ENCODE measurements around the gene ANKRD11.

ANKRD11 gene

DNA sequence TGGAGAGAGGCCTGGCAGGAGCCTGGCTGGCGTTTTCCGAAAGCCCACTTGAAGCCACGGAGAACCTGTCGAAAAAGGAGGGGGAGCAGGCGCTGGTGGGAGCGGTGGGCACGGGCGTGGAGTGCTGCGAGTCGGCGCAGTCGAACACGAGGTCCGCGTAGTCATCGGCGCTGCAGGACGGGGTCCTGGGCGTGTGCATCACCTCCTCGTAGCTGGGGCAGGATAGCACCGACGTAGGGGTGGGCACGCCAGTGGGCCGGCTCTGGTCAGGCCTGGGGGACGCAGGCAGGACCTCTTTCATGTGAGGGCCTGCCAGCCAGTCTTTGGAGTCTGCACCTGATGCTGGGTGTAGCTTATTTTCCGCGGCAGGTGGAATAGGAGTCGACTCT is 209.2 kb downstream of the ANKRD11 start:
- H2BK120ac ChIP-seq (ENCODE audit: low read depth, low read length) = no peak overlapping the region
- H2AK5ac ChIP-seq (ENCODE audit: low read length) = no peak overlapping the region
- no peaks in the 10 kb centered on the region for H3K79me2 ChIP-seq (ENCODE audit: control insufficient read depth, insufficient read depth, low read length)
- H3K56ac ChIP-seq (ENCODE audit: low read length) = no peak overlapping the region
- no peak overlapping the region for H3K4ac ChIP-seq (ENCODE audit: low read depth, low read length)
- no peak overlapping the region for H4K8ac ChIP-seq (ENCODE audit: low read depth, low read length)
- H2BK15ac ChIP-seq (replicated peaks; ENCODE audit: low read depth) = no peak overlapping the region
- no peak for DNase-seq
- no peak overlapping the region for H3K27ac ChIP-seq (ENCODE audit: low read depth, low read length)
- H3K9ac ChIP-seq (ENCODE audit: low read length) = no peak overlapping the region
- H3K36me3 ChIP-seq (ENCODE audit: control insufficient read depth, insufficient read depth, low read length) = peaks cover 11% of the 10 kb centered on the region
- H3K4me3 ChIP-seq (ENCODE audit: low read length) = no peak overlapping the region
- H4K5ac ChIP-seq (ENCODE audit: low read length) = no peak overlapping the region
- no peak overlapping the region for H2BK5ac ChIP-seq (ENCODE audit: low read length)
- no peak overlapping the region for H3K4me2 ChIP-seq (ENCODE audit: low read length)
- H3K79me1 ChIP-seq (ENCODE audit: low read length) = peaks cover 4% of the 10 kb centered on the region
- no peak overlapping the region for H3K23ac ChIP-seq (ENCODE audit: low read length)
- no peak overlapping the region for H3K18ac ChIP-seq (ENCODE audit: low read length)
- WGBS (ENCODE audit: extremely low coverage, insufficient coverage, low lambda C conversion rate) = no CpG with 5 or more reads among the region's 28 CpGs
- no peaks in the 10 kb centered on the region for H3K27me3 ChIP-seq (ENCODE audit: insufficient read depth, low read length, poor library complexity)
- H3K4me1 ChIP-seq (ENCODE audit: control insufficient read depth, low read depth, low read length) = no peaks in the 10 kb centered on the region

DNA sequence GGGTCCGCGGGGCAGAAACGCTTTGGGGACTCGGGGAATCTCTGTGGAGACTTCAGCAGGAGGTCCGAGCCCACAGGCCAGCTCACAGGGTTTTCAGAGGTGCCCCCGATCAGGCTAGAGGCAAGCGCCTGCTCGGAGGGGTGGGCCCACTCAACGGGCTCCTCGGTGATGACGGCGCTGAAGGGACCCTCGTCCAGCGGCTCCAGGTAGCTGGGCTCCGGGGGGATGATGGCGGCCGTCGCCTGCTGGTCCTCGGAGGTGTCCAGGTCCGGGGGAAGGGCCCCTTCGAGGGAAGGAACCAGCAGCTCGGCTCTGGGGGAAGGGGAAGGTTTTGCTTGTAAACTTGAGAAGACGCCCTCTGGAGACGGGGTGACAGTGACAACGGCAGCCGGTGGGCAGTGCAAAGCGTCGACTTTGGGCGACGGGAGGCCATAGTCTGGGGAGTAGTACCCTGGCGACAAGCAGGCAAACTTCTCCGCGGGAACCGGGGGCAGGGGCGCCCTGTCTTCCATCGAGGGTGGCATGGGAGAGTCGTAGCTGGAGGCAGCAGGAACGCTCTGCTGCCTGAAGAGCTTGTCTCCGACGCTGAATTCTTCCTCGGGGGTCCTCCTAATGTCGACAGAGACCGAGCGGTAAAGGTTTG is 209.7 kb downstream of the ANKRD11 start:
- no peak overlapping the region for H3K4ac ChIP-seq (ENCODE audit: low read depth, low read length)
- H4K8ac ChIP-seq (ENCODE audit: low read depth, low read length) = no peak overlapping the region
- H3K27me3 ChIP-seq (ENCODE audit: insufficient read depth, low read length, poor library complexity) = no peaks in the 10 kb centered on the region
- no peaks in the 10 kb centered on the region for H3K4me1 ChIP-seq (ENCODE audit: control insufficient read depth, low read depth, low read length)
- H3K4me2 ChIP-seq (ENCODE audit: low read length) = no peak overlapping the region
- no peak overlapping the region for H2BK120ac ChIP-seq (ENCODE audit: low read depth, low read length)
- H4K5ac ChIP-seq (ENCODE audit: low read length) = no peak overlapping the region
- H3K36me3 ChIP-seq (ENCODE audit: control insufficient read depth, insufficient read depth, low read length) = peaks cover 11% of the 10 kb centered on the region
- no peak overlapping the region for H3K9ac ChIP-seq (ENCODE audit: low read length)
- no peak overlapping the region for H3K56ac ChIP-seq (ENCODE audit: low read length)
- peaks cover 4% of the 10 kb centered on the region for H3K79me1 ChIP-seq (ENCODE audit: low read length)
- no peak overlapping the region for H2AK5ac ChIP-seq (ENCODE audit: low read length)
- H3K4me3 ChIP-seq (ENCODE audit: low read length) = no peak overlapping the region
- H3K23ac ChIP-seq (ENCODE audit: low read length) = no peak overlapping the region
- H3K27ac ChIP-seq (ENCODE audit: low read depth, low read length) = no peak overlapping the region
- no peak overlapping the region for H2BK5ac ChIP-seq (ENCODE audit: low read length)
- no CpG with 5 or more reads among the region's 44 CpGs for WGBS (ENCODE audit: extremely low coverage, insufficient coverage, low lambda C conversion rate)
- H2BK15ac ChIP-seq (replicated peaks; ENCODE audit: low read depth) = no peak overlapping the region
- DNase-seq = no peak
- no peaks in the 10 kb centered on the region for H3K79me2 ChIP-seq (ENCODE audit: control insufficient read depth, insufficient read depth, low read length)
- no peak overlapping the region for H3K18ac ChIP-seq (ENCODE audit: low read length)

DNA sequence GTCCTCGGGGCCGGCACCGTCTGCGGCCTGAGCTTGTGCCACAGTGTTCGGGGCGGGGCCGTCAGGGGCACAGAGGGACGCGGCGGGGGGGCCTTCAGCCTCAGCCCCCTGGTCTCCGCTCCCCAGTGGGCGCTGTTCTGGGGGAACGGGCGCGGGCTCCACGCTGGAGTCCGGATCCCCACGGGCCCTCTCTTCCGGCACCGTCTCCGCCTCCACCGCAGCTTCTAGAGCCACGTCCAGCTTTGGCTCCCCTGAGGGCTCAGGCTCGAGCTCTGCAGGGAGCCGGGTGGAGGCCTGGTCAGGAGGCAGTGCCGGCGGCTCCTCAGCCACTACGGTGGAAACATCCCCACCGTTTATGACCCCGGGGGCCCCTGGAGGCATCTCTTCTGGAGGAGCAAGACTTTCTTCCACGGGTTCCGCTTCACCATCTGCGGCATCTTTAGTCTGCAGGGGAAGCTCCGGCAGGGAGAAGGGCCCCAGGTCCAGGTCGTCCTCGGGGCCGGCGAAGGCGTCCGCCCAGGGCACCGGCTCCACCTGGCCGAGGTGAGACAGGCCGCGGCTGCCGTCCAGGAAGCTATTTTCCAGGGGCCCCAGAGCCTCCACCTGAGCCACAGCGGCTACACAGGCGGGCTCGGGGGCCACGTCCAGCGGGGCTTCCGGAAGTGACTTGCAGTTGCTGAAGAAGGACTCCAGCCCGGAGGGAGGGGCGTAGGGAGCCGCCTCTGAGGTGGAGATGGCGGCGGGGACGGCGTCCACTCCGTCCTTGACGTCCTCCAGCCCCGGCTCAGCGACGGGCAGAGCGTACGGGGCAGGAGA is 210.5 kb downstream of the ANKRD11 start:
- no peak overlapping the region for H3K4ac ChIP-seq (ENCODE audit: low read depth, low read length)
- WGBS (ENCODE audit: extremely low coverage, insufficient coverage, low lambda C conversion rate) = no CpG with 5 or more reads among the region's 65 CpGs
- no peak overlapping the region for H3K23ac ChIP-seq (ENCODE audit: low read length)
- no peak overlapping the region for H3K4me2 ChIP-seq (ENCODE audit: low read length)
- H3K79me2 ChIP-seq (ENCODE audit: control insufficient read depth, insufficient read depth, low read length) = no peaks in the 10 kb centered on the region
- no peaks in the 10 kb centered on the region for H3K4me1 ChIP-seq (ENCODE audit: control insufficient read depth, low read depth, low read length)
- H3K56ac ChIP-seq (ENCODE audit: low read length) = no peak overlapping the region
- H3K79me1 ChIP-seq (ENCODE audit: low read length) = peaks cover 4% of the 10 kb centered on the region
- no peak overlapping the region for H2BK15ac ChIP-seq (replicated peaks; ENCODE audit: low read depth)
- no peak overlapping the region for H2BK120ac ChIP-seq (ENCODE audit: low read depth, low read length)
- H3K18ac ChIP-seq (ENCODE audit: low read length) = no peak overlapping the region
- peaks cover 6% of the 10 kb centered on the region for H3K36me3 ChIP-seq (ENCODE audit: control insufficient read depth, insufficient read depth, low read length)
- H4K8ac ChIP-seq (ENCODE audit: low read depth, low read length) = no peak overlapping the region
- no peak overlapping the region for H2AK5ac ChIP-seq (ENCODE audit: low read length)
- DNase-seq = no peak
- H4K5ac ChIP-seq (ENCODE audit: low read length) = no peak overlapping the region
- no peak overlapping the region for H2BK5ac ChIP-seq (ENCODE audit: low read length)
- no peak overlapping the region for H3K27ac ChIP-seq (ENCODE audit: low read depth, low read length)
- no peaks in the 10 kb centered on the region for H3K27me3 ChIP-seq (ENCODE audit: insufficient read depth, low read length, poor library complexity)
- H3K4me3 ChIP-seq (ENCODE audit: low read length) = no peak overlapping the region
- H3K9ac ChIP-seq (ENCODE audit: low read length) = no peak overlapping the region

DNA sequence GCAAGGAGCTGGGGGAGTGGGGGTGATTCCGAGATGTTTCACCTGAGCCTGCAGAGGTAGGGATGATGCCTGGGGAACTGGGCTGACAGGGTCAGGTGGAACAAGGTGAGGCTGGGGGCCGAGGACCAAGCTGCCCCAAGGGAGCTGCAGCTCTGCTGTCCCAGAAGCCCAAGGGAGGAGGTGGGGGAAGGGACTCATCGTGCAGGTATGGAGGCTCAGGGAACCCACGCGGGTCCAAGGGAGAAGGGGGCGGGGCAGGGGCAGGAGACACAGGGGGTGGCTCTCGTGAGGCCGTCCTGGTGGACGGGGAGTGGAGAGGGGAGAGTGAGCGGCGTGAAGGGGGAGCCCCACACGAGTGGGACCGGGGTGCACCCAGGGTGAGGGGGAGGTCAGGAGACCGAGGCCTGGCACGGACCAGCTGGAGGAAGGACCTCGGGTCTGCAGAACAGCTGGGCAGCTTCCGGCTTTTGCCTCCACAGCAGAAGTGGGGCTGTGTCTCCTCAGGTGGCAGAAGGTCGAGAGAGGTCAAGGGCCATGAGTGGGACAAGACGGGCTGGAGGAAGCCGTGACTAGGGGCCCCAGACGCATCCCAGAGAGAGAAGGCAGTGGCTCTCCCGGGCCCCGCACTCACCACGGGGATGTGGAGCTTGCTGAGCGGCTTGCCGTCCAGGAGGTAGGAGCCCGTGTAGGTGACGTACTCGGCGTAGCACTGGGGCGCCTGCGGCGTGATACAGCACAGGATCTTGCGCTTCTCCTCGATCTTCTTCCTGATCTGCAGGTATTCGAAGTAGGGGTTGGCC is 211.7 kb downstream of the ANKRD11 start:
- H3K36me3 ChIP-seq (ENCODE audit: control insufficient read depth, insufficient read depth, low read length) = peaks cover 4% of the 10 kb centered on the region
- no peak overlapping the region for H2BK120ac ChIP-seq (ENCODE audit: low read depth, low read length)
- peaks cover 5% of the 10 kb centered on the region for H3K79me1 ChIP-seq (ENCODE audit: low read length)
- no peak overlapping the region for H2BK15ac ChIP-seq (replicated peaks; ENCODE audit: low read depth)
- no peak for DNase-seq
- no peak overlapping the region for H3K4me2 ChIP-seq (ENCODE audit: low read length)
- no peak overlapping the region for H3K4me3 ChIP-seq (ENCODE audit: low read length)
- no peaks in the 10 kb centered on the region for H3K27me3 ChIP-seq (ENCODE audit: insufficient read depth, low read length, poor library complexity)
- H3K18ac ChIP-seq (ENCODE audit: low read length) = no peak overlapping the region
- H3K4me1 ChIP-seq (ENCODE audit: control insufficient read depth, low read depth, low read length) = no peaks in the 10 kb centered on the region
- H2BK5ac ChIP-seq (ENCODE audit: low read length) = no peak overlapping the region
- no peak overlapping the region for H3K27ac ChIP-seq (ENCODE audit: low read depth, low read length)
- no peak overlapping the region for H4K5ac ChIP-seq (ENCODE audit: low read length)
- H3K23ac ChIP-seq (ENCODE audit: low read length) = no peak overlapping the region
- no CpG with 5 or more reads among the region's 36 CpGs for WGBS (ENCODE audit: extremely low coverage, insufficient coverage, low lambda C conversion rate)
- H3K79me2 ChIP-seq (ENCODE audit: control insufficient read depth, insufficient read depth, low read length) = no peaks in the 10 kb centered on the region
- no peak overlapping the region for H3K9ac ChIP-seq (ENCODE audit: low read length)
- no peak overlapping the region for H2AK5ac ChIP-seq (ENCODE audit: low read length)
- no peak overlapping the region for H4K8ac ChIP-seq (ENCODE audit: low read depth, low read length)
- H3K4ac ChIP-seq (ENCODE audit: low read depth, low read length) = no peak overlapping the region
- no peak overlapping the region for H3K56ac ChIP-seq (ENCODE audit: low read length)

DNA sequence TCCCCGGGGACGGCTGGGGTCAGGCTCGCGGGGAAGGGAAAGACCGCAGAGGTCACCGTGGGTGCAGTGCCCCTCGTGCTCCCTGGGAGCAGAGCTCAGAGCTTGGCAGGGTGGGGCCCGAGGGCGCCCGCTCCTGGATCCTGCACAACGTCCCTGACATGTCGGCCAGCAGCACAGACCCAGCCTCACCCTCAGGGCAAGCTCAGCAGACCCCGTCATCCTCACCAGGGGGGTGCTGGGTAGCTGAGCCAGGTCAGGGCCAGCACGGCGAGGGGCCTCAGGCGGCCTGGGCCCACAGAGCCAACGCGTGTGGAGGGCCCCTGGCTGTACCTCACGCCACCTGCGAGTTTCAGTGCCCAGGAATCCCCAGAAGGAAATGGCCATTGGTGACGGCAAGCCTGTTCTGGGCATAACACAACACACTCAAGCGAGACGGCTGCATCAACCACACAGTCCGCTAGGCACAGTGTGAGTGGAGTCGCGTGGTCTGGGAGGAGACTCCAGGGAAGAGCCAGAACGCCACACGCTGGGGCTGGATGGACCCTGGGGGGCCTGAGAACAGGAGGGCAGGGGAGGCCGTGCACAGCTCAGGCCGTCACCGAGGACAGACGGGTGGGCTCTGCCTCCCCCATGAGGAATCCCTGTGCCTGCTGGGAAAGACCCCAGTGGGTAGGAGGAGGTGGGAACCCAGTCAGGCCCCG is 212.6 kb downstream of the ANKRD11 start:
- Histone ChIP-seq H2BK15ac (replicated peaks; ENCODE audit: low read depth) (no peak overlapping the region), H3K23ac (ENCODE audit: low read length) (no peak overlapping the region), H4K8ac (ENCODE audit: low read depth, low read length) (no peak overlapping the region), H2BK5ac (ENCODE audit: low read length) (no peak overlapping the region), H3K56ac (ENCODE audit: low read length) (no peak overlapping the region), H2BK120ac (ENCODE audit: low read depth, low read length) (no peak overlapping the region), H3K36me3 (ENCODE audit: control insufficient read depth, insufficient read depth, low read length) (peaks cover 4% of the 10 kb centered on the region), H3K27ac (ENCODE audit: low read depth, low read length) (no peak overlapping the region), H3K79me2 (ENCODE audit: control insufficient read depth, insufficient read depth, low read length) (no peaks in the 10 kb centered on the region), H3K18ac (ENCODE audit: low read length) (no peak overlapping the region), H3K27me3 (ENCODE audit: insufficient read depth, low read length, poor library complexity) (no peaks in the 10 kb centered on the region), H3K79me1 (ENCODE audit: low read length) (peaks cover 5% of the 10 kb centered on the region), H4K5ac (ENCODE audit: low read length) (no peak overlapping the region), H2AK5ac (ENCODE audit: low read length) (no peak overlapping the region), H3K9ac (ENCODE audit: low read length) (no peak overlapping the region), H3K4me2 (ENCODE audit: low read length) (no peak overlapping the region), H3K4me3 (ENCODE audit: low read length) (no peak overlapping the region), H3K4ac (ENCODE audit: low read depth, low read length) (no peak overlapping the region), H3K4me1 (ENCODE audit: control insufficient read depth, low read depth, low read length) (no peaks in the 10 kb centered on the region)
- DNase-seq = no peak
- WGBS (ENCODE audit: extremely low coverage, insufficient coverage, low lambda C conversion rate) = no CpG with 5 or more reads among the region's 33 CpGs
